Immature natural killer cell (primary cell): ENCODE results near the gene TMEM135. TPM values are rescaled to one million over a fixed set of nuclear protein-coding genes. Genes with fewer than 3 reads are reported as not detected.

Experiments used
- DNase-seq, 3 donors: peaks; one replicate each; pipeline ENCODE4 v3.0.0; 2022; ENCODE audit warnings: mixed read lengths in 1 of 3
- H3K27ac Mint-ChIP-seq, 6 donors: one replicate each; pipeline ENCODE4 v1.8.0; 2020; ENCODE audit warnings: mixed read lengths in 6 of 6, mild to moderate bottlenecking in 5 of 6, inconsistent platforms in 4 of 6, moderate library complexity in 3 of 6
- H3K27me3 Mint-ChIP-seq, 3 donors: one replicate each; pipeline ENCODE4 v1.8.0; 2020 to 2021; ENCODE audit warnings: low read depth in 3 of 3, mild to moderate bottlenecking in 3 of 3, mixed read lengths in 3 of 3, moderate library complexity in 3 of 3, inconsistent platforms in 1 of 3
- H3K36me3 Mint-ChIP-seq, 3 donors: one replicate each; pipeline ENCODE4 v1.8.0; 2020; ENCODE audit warnings: mixed read lengths in 3 of 3, inconsistent platforms in 2 of 3, mild to moderate bottlenecking in 2 of 3
- H3K4me1 Mint-ChIP-seq, 2 donors: one replicate each; pipeline ENCODE4 v1.8.0; 2020; ENCODE audit warnings: inconsistent platforms in 2 of 2, mild to moderate bottlenecking in 2 of 2, mixed read lengths in 2 of 2, moderate library complexity in 1 of 2
- H3K4me3 Mint-ChIP-seq, 5 donors: one replicate each; pipeline ENCODE4 v1.8.0; 2020; ENCODE audit warnings: mild to moderate bottlenecking in 5 of 5, mixed read lengths in 5 of 5, inconsistent platforms in 3 of 5, moderate library complexity in 3 of 5
- H3K9me3 Mint-ChIP-seq, 6 donors: one replicate each; pipeline ENCODE4 v1.8.0; 2020; ENCODE audit warnings: mild to moderate bottlenecking in 6 of 6, mixed read lengths in 6 of 6, inconsistent platforms in 4 of 6, moderate library complexity in 3 of 6
- polyA plus RNA-seq, 3 donors: library from polyadenylated mRNA; unstranded; fragments of 300-500 nt; fragmentation: Illumina TruSeq; gene quantifications; one replicate each; pipeline ENCODE4 v1.2.3, GENCODE V29; 2021

Gene TMEM135
- polyA plus RNA-seq, 3 donors from 2014 or later: 7.3 to 20.2 (median 11.3) TPM

GRCh38 chr11:87339416-87339815 is 301.7 kb downstream of the TMEM135 start:
- DNase-seq: no peak
- Mint-ChIP-seq H3K4me1 (no peaks in the 10 kb centered on the region), H3K4me3 (no peak overlapping the region), H3K27ac (no peak overlapping the region), H3K36me3 (no peaks in the 10 kb centered on the region), H3K9me3 (peaks cover 6 to 26% (median 17%) of the 10 kb centered on the region in 6 donors), H3K27me3 (no peaks in the 10 kb centered on the region)

- Mint-ChIP-seq H3K27me3 (peaks cover 0 to 1% (median 0%) of the 10 kb centered on the region in 3 donors), H3K9me3 (peaks cover 0 to 2% (median 0%) of the 10 kb centered on the region in 6 donors), H3K36me3 (no peaks in the 10 kb centered on the region), H3K4me1 (peaks cover 0 to 2% of the 10 kb centered on the region in 2 donors), H3K27ac (no peak overlapping the region), H3K4me3 (no peak overlapping the region)
- no peak for DNase-seq
These were observed 309.7 kb downstream of the TMEM135 start for GRCh38 chr11:87347441-87347840.

DNA sequence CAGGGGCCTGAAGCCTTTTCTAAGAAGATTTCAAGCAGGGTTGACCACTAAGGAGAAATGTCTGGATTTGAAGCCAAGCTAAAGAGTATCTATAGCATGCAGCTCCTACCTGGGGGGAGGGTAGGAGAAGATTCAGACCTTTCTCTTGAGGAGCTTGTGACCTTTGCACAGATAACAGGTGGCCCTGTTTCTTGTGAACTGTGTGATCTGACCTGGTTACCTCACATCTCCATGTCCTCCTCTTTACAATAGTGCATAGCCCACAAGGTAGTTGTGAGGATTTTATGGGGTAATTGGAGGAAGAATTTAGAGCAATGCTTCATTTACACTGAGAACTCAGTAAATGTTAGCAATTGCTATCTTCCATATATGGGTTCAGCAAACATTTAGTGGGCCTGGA is 310.1 kb downstream of the TMEM135 start:
- peaks cover 0 to 2% (median 0%) of the 10 kb centered on the region in 6 donors for H3K9me3 Mint-ChIP-seq
- H3K27ac Mint-ChIP-seq: no peak overlapping the region
- H3K4me1 Mint-ChIP-seq: peaks cover 4 to 6% of the 10 kb centered on the region in 2 donors
- no peaks in the 10 kb centered on the region for H3K36me3 Mint-ChIP-seq
- peaks cover 0 to 2% (median 1%) of the 10 kb centered on the region in 3 donors for H3K27me3 Mint-ChIP-seq
- DNase-seq: no peak
- H3K4me3 Mint-ChIP-seq: no peak overlapping the region

DNA sequence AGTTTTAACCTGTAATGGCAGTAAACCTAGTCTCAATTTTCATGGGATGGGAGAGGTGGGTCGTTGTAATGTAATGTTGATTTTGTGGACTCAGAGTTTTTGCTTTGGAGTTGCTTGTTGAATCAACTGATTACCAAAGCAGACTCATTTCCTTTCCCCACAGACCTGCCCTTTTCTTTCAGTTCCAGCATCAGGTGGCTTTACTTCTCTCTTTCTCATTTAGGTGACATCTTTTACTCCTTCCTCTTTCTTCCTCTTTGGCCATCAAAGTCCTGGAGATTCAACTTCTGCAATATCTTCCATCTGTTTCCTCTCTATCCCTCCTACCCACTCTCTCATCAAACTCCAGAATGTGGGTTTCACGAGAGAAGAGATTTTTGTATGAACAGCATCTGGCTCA is 313.9 kb downstream of the TMEM135 start:
- no peak for DNase-seq
- peaks cover 0 to 3% (median 1%) of the 10 kb centered on the region in 3 donors for H3K27me3 Mint-ChIP-seq
- no peak overlapping the region for H3K27ac Mint-ChIP-seq
- peaks cover 12 to 13% of the 10 kb centered on the region in 2 donors for H3K4me1 Mint-ChIP-seq
- H3K4me3 Mint-ChIP-seq: no peak overlapping the region
- H3K36me3 Mint-ChIP-seq: no peaks in the 10 kb centered on the region
- H3K9me3 Mint-ChIP-seq: peaks cover 0 to 2% (median 0%) of the 10 kb centered on the region in 6 donors

- no peaks in the 10 kb centered on the region for H3K36me3 Mint-ChIP-seq
- peak; percentile 66 to 77 (median 72) for DNase-seq
- peaks cover 0 to 3% (median 1%) of the 10 kb centered on the region in 3 donors for H3K27me3 Mint-ChIP-seq
- peaks cover 12 to 13% of the 10 kb centered on the region in 2 donors for H3K4me1 Mint-ChIP-seq
- peak overlapping the region in 1 of 6 donors; percentile 34 for H3K27ac Mint-ChIP-seq
- peak overlapping the region in 3 of 5 donors; percentile 3 to 30 (median 18) for H3K4me3 Mint-ChIP-seq
- H3K9me3 Mint-ChIP-seq: peaks cover 0 to 2% (median 0%) of the 10 kb centered on the region in 6 donors
These were observed 315.3 kb downstream of the TMEM135 start for GRCh38 chr11:87352759-87353707.

DNA sequence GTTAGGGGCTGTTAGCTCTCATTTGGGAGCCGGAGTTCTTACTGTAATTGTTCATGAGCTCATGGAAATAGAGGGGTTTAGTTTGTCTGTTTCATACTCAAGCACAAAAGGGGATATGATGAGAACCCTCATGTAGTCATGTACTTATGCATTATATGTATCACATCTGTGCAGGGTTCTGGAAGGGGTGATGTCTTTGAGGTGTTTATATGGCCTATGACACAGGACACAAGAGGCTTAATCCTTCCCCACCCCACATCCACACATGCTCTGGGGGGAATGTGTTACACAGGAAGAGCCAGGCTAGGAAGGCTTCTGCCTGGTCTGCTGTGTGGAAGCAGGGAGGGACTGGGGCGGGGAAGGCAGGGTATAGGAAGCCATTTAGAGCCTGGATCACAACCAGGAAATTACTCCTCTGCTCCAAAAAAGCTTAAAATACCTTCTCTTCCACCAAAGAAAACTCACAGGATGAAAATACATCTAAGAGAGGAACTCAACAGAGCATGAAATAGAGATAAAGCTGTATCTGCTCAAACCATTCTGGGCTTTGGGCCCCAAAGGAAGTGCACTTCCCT is 316.1 kb downstream of the TMEM135 start:
- H3K4me3 Mint-ChIP-seq: no peak overlapping the region
- H3K9me3 Mint-ChIP-seq: peaks cover 0 to 2% (median 0%) of the 10 kb centered on the region in 6 donors
- DNase-seq: no peak
- peaks cover 12 to 13% of the 10 kb centered on the region in 2 donors for H3K4me1 Mint-ChIP-seq
- H3K27ac Mint-ChIP-seq: no peak overlapping the region
- no peaks in the 10 kb centered on the region for H3K36me3 Mint-ChIP-seq
- peaks cover 0 to 3% (median 1%) of the 10 kb centered on the region in 3 donors for H3K27me3 Mint-ChIP-seq

DNA sequence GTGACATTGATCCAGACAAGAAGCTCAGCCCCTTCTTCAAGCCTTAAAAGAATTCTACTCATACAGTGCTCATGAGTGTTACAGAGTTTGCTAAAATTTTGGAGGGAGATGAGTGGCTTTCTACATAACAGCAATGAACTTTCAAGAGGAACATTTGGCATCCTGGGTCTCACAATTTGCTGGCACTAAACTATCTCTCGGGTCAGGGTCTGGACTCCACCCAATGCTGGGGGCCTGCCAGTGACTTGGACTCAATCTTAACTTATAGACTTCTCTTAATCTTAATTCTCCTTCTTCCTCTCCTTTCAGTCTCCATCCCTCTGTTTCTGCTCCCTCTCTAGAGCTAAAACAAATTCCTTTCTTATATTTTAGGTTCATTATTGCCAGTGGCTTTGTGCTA is 317.9 kb downstream of the TMEM135 start:
- Mint-ChIP-seq H3K36me3 (no peaks in the 10 kb centered on the region), H3K27ac (no peak overlapping the region), H3K4me1 (peaks cover 12 to 13% of the 10 kb centered on the region in 2 donors), H3K9me3 (no peaks in the 10 kb centered on the region), H3K4me3 (no peak overlapping the region), H3K27me3 (peaks cover 0 to 6% (median 1%) of the 10 kb centered on the region in 3 donors)
- DNase-seq: no peak

GRCh38 chr11:87356428-87356827 is 318.7 kb downstream of the TMEM135 start:
- no peaks in the 10 kb centered on the region for H3K36me3 Mint-ChIP-seq
- H3K27me3 Mint-ChIP-seq: peaks cover 0 to 6% (median 1%) of the 10 kb centered on the region in 3 donors
- no peak overlapping the region for H3K27ac Mint-ChIP-seq
- no peak for DNase-seq
- H3K4me1 Mint-ChIP-seq: peaks cover 12 to 13% of the 10 kb centered on the region in 2 donors
- H3K9me3 Mint-ChIP-seq: no peaks in the 10 kb centered on the region
- H3K4me3 Mint-ChIP-seq: no peak overlapping the region

- no peaks in the 10 kb centered on the region for H3K9me3 Mint-ChIP-seq
- H3K4me3 Mint-ChIP-seq: no peak overlapping the region
- no peaks in the 10 kb centered on the region for H3K36me3 Mint-ChIP-seq
- H3K27ac Mint-ChIP-seq: no peak overlapping the region
- peaks cover 0 to 4% (median 0%) of the 10 kb centered on the region in 3 donors for H3K27me3 Mint-ChIP-seq
- DNase-seq: no peak
- peaks cover 2% of the 10 kb centered on the region in 2 donors for H3K4me1 Mint-ChIP-seq
These were observed 320.7 kb downstream of the TMEM135 start for GRCh38 chr11:87358461-87358860.

DNA sequence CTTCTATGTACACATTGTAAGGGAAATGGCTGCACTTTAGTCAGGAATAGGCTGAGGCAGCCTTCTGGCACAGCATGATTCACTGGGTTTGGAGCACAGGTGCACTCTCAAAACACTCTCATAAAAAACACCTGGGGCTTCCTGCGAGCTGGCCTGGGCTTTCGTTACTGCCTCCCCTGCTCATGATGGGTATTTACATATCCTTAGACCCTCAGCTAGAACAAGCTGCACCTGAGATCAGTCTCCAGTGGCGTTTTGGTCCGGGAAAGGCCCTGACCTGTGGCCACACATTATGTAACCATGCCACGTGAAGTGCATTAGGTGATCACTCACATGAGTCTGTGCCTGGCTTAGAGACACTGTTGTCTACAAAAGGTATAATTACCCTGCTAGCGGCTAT is 321.7 kb downstream of the TMEM135 start:
- no peak overlapping the region for H3K4me3 Mint-ChIP-seq
- H3K36me3 Mint-ChIP-seq: no peaks in the 10 kb centered on the region
- H3K9me3 Mint-ChIP-seq: no peaks in the 10 kb centered on the region
- H3K4me1 Mint-ChIP-seq: no peaks in the 10 kb centered on the region
- peaks cover 0 to 4% (median 0%) of the 10 kb centered on the region in 3 donors for H3K27me3 Mint-ChIP-seq
- DNase-seq: no peak
- H3K27ac Mint-ChIP-seq: no peak overlapping the region

- no peak for DNase-seq
- no peaks in the 10 kb centered on the region for H3K4me1 Mint-ChIP-seq
- no peaks in the 10 kb centered on the region for H3K36me3 Mint-ChIP-seq
- no peaks in the 10 kb centered on the region for H3K9me3 Mint-ChIP-seq
- H3K4me3 Mint-ChIP-seq: no peak overlapping the region
- no peak overlapping the region for H3K27ac Mint-ChIP-seq
- H3K27me3 Mint-ChIP-seq: peaks cover 0 to 3% (median 0%) of the 10 kb centered on the region in 3 donors
These were observed 324.2 kb downstream of the TMEM135 start for GRCh38 chr11:87361891-87362290.

DNA sequence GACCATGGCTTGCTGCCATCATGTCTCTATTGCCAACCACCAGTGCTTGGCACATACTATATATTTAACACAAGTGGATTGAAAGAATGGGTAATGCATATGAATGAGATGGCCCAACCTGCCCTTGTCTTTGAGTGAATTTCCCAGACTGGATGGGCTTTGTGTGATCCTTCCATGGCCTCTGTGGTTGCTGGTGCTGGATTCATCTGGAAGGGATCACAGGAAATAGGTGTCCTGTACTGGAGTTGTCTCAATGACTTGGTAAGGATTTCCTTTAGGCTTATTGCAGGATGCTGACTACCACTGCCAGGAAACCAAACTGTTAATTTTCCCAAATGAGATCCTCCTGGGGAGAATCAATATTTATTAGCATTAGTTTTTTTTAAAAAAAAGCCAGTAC is 328.6 kb downstream of the TMEM135 start:
- H3K4me1 Mint-ChIP-seq: no peaks in the 10 kb centered on the region
- DNase-seq: no peak
- no peak overlapping the region for H3K4me3 Mint-ChIP-seq
- no peaks in the 10 kb centered on the region for H3K9me3 Mint-ChIP-seq
- H3K36me3 Mint-ChIP-seq: no peaks in the 10 kb centered on the region
- H3K27me3 Mint-ChIP-seq: peaks cover 0 to 7% (median 2%) of the 10 kb centered on the region in 3 donors
- H3K27ac Mint-ChIP-seq: no peak overlapping the region

DNA sequence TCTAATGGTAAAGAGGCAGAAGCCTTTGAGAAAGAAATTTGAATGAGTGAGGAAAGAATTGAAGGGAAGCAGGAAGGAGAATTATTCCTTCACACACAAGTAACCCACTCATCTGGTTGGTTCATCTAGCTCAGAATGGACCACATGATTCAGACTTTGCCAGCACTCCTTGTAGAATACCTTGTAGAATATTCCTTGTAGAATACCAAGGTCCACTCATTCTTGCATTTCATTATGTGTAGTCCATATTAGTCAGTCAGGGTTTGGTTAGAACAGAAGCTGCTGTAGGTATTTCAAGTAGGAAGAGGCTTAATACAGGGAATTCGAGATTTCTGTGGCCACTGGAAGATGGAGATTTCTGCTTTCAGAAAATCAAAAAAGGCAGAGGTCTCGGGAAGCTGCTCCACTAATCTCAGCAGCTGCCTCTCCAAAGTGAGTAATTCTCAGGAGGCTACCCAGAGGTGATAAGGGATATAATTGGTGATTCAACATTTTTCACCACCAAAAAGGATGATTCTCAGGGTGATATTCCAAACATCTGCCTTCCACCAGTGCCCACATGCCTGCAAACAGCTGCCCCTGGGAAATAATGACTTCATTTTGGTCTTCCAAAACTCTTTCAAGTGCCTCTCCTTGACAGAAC is 329.1 kb downstream of the TMEM135 start:
- H3K4me1 Mint-ChIP-seq: no peaks in the 10 kb centered on the region
- no peak for DNase-seq
- H3K9me3 Mint-ChIP-seq: no peaks in the 10 kb centered on the region
- H3K27ac Mint-ChIP-seq: no peak overlapping the region
- H3K27me3 Mint-ChIP-seq: peaks cover 0 to 7% (median 2%) of the 10 kb centered on the region in 3 donors
- H3K36me3 Mint-ChIP-seq: no peaks in the 10 kb centered on the region
- H3K4me3 Mint-ChIP-seq: no peak overlapping the region

GRCh38 chr11:87368151-87368550 is 330.4 kb downstream of the TMEM135 start:
- Mint-ChIP-seq H3K4me3 (no peak overlapping the region), H3K4me1 (no peaks in the 10 kb centered on the region), H3K27ac (no peak overlapping the region), H3K9me3 (no peaks in the 10 kb centered on the region), H3K36me3 (no peaks in the 10 kb centered on the region), H3K27me3 (peaks cover 0 to 7% (median 2%) of the 10 kb centered on the region in 3 donors)
- no peak for DNase-seq
